WERI-Rb-1 (cell line): ENCODE data around the gene PTPN2.

Experiments
- DNase-seq: peaks from one replicate; pipeline ENCODE4 v3.0.0-alpha.2; 2020
- H3K27ac ChIP-seq: fragments of 250-450 bp; sonication (Bioruptor Pico); 2 replicates; pipeline ENCODE4 v1.5.1; 2020; ENCODE audit warnings: mild to moderate bottlenecking, moderate library complexity
- H3K27me3 ChIP-seq: fragments of 250-450 bp; sonication (Bioruptor Pico); 2 replicates; pipeline ENCODE4 v1.5.1; 2021; ENCODE audit warnings: mild to moderate bottlenecking, low read depth, moderate library complexity; ENCODE audit not compliant: insufficient read depth, severe bottlenecking
- H3K36me3 ChIP-seq: fragments of 250-450 bp; sonication (Bioruptor Pico); 2 replicates; pipeline ENCODE4 v1.5.1; 2020; ENCODE audit warnings: mild to moderate bottlenecking, moderate library complexity
- H3K4me3 ChIP-seq: 2 replicates; pipeline ENCODE4 v1.5.1; 2011; ENCODE audit warnings: low read depth, mild to moderate bottlenecking, control low read depth, low read length
- H3K9me3 ChIP-seq: fragments of 250-450 bp; sonication (Bioruptor Pico); 2 replicates; pipeline ENCODE4 v1.5.1; 2021; ENCODE audit warnings: mild to moderate bottlenecking, moderate library complexity; ENCODE audit not compliant: severe bottlenecking
- CTCF ChIP-seq: IDR thresholded peaks from 2 replicates; pipeline ENCODE4 v1.5.1; 2011; ENCODE audit warnings: low read depth, mild to moderate bottlenecking, control low read depth, inconsistent platforms, low read length

Gene PTPN2

DNA sequence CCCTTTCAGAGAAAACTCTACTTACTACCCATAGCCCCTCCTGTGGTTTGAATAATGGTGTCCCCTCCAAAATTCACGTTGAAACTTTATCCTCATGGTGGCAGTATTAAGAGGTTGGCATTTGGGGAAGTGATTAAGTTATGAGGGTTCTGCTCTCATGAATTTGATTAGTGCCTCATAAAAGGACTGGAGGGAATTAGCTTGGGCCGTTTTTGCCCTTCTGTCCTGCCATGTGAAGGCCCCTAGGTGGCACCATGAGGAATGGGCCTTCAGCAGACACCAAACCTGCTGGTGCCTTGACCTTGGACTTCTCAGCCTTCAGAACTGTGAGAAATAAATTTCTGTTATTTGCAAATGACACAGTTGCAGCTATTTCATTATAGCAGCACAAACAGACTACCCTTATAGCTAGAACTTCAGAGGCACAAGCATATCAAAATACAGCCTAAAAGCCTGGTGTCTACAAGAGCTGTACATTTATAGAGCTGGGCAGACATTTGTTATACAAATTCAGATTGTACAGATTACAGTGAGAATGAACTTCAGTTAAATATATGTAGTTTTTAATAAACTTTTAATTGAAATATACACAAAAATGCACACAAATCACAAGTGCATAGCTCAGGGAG is 2.6 kb upstream of the PTPN2 start:
- H3K4me3 ChIP-seq: no peak overlapping the region
- no peak overlapping the region for H3K27ac ChIP-seq
- DNase-seq: peak; percentile 40
- TF ChIP-seq CTCF: peak; percentile 71
- no peaks in the 10 kb centered on the region for H3K36me3 ChIP-seq
- peaks cover 6% of the 10 kb centered on the region for H3K9me3 ChIP-seq
- no peaks in the 10 kb centered on the region for H3K27me3 ChIP-seq

DNA sequence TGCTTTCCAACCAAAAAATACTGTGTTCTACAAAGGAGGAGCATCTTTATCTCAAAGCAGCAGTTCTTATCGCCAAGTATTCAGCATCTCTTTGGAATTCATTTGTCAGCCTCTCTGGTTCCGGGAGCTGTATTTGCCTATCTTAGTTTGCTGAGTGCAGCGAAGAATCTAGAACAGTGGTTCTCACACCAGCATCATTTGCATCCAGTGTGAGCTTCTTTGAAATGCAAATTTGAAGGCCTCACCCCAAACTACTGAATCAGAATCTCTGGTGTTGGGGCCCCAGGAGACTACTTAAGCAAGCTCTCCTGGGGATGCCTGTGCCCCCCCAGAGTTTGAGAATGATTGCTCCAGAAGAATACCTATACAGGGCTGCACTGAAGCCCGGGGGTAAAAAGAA is 1.5 kb upstream of the PTPN2 start:
- no peak for DNase-seq
- no peak overlapping the region for H3K4me3 ChIP-seq
- no peak for TF ChIP-seq CTCF
- no peak overlapping the region for H3K27ac ChIP-seq
- H3K9me3 ChIP-seq: peaks cover 3% of the 10 kb centered on the region
- H3K27me3 ChIP-seq: no peaks in the 10 kb centered on the region
- no peaks in the 10 kb centered on the region for H3K36me3 ChIP-seq

- Histone ChIP-seq H3K4me3 (peak overlapping the region; percentile 72), H3K27me3 (no peaks in the 10 kb centered on the region), H3K36me3 (no peaks in the 10 kb centered on the region), H3K27ac (no peak overlapping the region), H3K9me3 (no peaks in the 10 kb centered on the region)
- no peak for TF ChIP-seq CTCF
- no peak for DNase-seq
These were observed 628 bp upstream of the PTPN2 start for GRCh38 chr18:12884406-12885323.

DNA sequence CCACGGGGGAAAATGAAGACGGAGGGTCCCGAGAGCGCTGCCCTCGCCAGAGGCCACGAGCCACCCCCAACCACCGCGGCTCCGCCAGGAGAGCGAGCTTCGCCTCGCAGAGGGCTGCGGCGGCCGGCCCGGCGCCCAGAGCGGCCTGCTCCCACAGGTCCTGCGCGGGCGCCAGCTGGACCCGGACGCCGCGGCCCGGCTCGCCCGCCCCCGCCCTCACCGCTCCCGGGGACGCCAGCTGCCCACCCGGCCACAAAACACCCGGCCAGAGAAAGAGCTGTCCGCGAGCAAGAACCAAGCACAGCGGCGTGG is 709 bp downstream of the PTPN2 start:
- Histone ChIP-seq H3K27ac (peak overlapping the region; percentile 98), H3K36me3 (no peaks in the 10 kb centered on the region), H3K9me3 (no peaks in the 10 kb centered on the region), H3K27me3 (no peaks in the 10 kb centered on the region), H3K4me3 (peak overlapping the region; percentile 67)
- TF ChIP-seq CTCF: no peak
- no peak for DNase-seq

- Histone ChIP-seq H3K9me3 (no peaks in the 10 kb centered on the region), H3K27ac (peak overlapping the region; percentile 98), H3K36me3 (no peaks in the 10 kb centered on the region), H3K4me3 (peak overlapping the region; percentile 67), H3K27me3 (no peaks in the 10 kb centered on the region)
- TF ChIP-seq CTCF: no peak
- DNase-seq: no peak
These were observed 1.3 kb downstream of the PTPN2 start for GRCh38 chr18:12882453-12883371.
